Stimulated activated CD8-positive, alpha-beta memory T cell treated with anti-CD3 and anti-CD28 coated beads, Interleukin-15, amount 100 ng/mL, for 4 hours (primary cell): ENCODE measurements around the gene POLDIP3.
"Not testable (repeated sequence)": the region's sequence is repeated elsewhere in the genome, so short reads cannot be mapped to it uniquely, and the experiment has no call there.

Source experiments
- DNase-seq, 2 donors: peaks; one replicate each; pipeline ENCODE4 v3.0.0-alpha.2; 2020; ENCODE audit warnings: low read depth in 2 of 2

The POLDIP3 gene

GRCh38 chr22:42619261-42620063 lies 4.8 kb upstream of the POLDIP3 start:
- no peak for DNase-seq

GRCh38 chr22:42617155-42617983 lies 2.7 kb upstream of the POLDIP3 start:
- no peak for DNase-seq

GRCh38 chr22:42615860-42616175 lies 1.1 kb upstream of the POLDIP3 start:
- DNase-seq: not testable (repeated sequence)

- peak; percentile 65 to 84 for DNase-seq
Measured at GRCh38 chr22:42615092-42615859, 593 bp upstream of the POLDIP3 start.

GRCh38 chr22:42613872-42614301 lies 796 bp downstream of the POLDIP3 start:
- no peak for DNase-seq

- no peak for DNase-seq
Measured at GRCh38 chr22:42612336-42612735, 2.3 kb downstream of the POLDIP3 start.

GRCh38 chr22:42611051-42611450 lies 3.6 kb downstream of the POLDIP3 start:
- DNase-seq: no peak

GRCh38 chr22:42610186-42610585 lies 4.5 kb downstream of the POLDIP3 start:
- no peak for DNase-seq

- DNase-seq: no peak
Measured at GRCh38 chr22:42608823-42609361, 5.8 kb downstream of the POLDIP3 start.

- DNase-seq: no peak
Measured at GRCh38 chr22:42608136-42608822, 6.4 kb downstream of the POLDIP3 start.

GRCh38 chr22:42607641-42608040 lies 7.0 kb downstream of the POLDIP3 start:
- not testable (repeated sequence) for DNase-seq

GRCh38 chr22:42604403-42604802 lies 10.3 kb downstream of the POLDIP3 start:
- no peak for DNase-seq

GRCh38 chr22:42603427-42603826 lies 11.3 kb downstream of the POLDIP3 start:
- DNase-seq: no peak

GRCh38 chr22:42602470-42602869 lies 12.2 kb downstream of the POLDIP3 start:
- DNase-seq: no peak

- no peak for DNase-seq
Measured at GRCh38 chr22:42601879-42602465, 12.7 kb downstream of the POLDIP3 start.

- no peak for DNase-seq
Measured at GRCh38 chr22:42596863-42597530, 17.7 kb downstream of the POLDIP3 start.

GRCh38 chr22:42596336-42596735 lies 18.3 kb downstream of the POLDIP3 start:
- no peak for DNase-seq

- DNase-seq: no peak
Measured at GRCh38 chr22:42595434-42595833, 19.2 kb downstream of the POLDIP3 start.

GRCh38 chr22:42591987-42592386 lies 22.7 kb downstream of the POLDIP3 start:
- no peak for DNase-seq

GRCh38 chr22:42587588-42588175 lies 27.0 kb downstream of the POLDIP3 start:
- no peak for DNase-seq
